NCI-H2196 (cell line): ENCODE measurements around the gene NPFF.
"Not testable (repeated sequence)": the region's sequence is repeated elsewhere in the genome, so short reads cannot be mapped to it uniquely, and the experiment has no call there.

Experiments used
- DNase-seq: peaks from one replicate; lab custom pipeline; 2025; ENCODE audit not compliant: unreplicated experiment; lab: John Stamatoyannopoulos, UW

The NPFF gene

DNA sequence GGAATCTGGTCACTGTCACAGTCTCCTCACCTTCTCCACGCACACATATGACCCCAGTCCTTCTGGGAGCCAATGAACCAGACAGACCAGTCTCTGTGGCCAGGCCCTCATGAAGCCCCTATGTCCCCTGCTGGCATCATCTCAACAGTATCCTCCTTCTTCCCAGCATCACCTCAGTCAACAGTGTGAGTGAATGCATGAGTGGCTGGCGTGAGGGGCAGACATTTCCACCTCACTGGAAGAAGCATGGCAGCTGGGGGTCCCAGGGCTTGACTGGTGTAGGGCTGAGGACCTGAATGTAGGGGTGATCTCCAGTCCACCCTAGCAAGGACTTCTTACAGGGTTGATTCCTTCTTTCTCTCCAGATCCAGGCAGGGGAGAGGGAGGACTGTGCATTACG, 9.8 kb downstream of the NPFF start:
- no peak for DNase-seq

DNA sequence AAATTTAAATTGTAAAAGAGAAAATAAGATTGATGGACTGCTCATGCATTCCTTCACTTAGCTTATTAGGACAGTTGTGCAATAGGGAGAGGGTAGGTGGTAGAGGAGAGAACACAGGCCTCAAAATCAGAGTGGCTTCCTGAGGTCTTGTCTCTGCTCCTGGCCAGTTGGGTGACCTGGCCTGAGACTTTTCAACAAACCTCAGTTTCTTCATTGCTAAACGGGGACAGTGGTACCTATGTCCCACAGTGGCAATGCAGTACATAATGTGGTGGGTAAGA, 10.6 kb downstream of the NPFF start:
- DNase-seq, result no peak

DNA sequence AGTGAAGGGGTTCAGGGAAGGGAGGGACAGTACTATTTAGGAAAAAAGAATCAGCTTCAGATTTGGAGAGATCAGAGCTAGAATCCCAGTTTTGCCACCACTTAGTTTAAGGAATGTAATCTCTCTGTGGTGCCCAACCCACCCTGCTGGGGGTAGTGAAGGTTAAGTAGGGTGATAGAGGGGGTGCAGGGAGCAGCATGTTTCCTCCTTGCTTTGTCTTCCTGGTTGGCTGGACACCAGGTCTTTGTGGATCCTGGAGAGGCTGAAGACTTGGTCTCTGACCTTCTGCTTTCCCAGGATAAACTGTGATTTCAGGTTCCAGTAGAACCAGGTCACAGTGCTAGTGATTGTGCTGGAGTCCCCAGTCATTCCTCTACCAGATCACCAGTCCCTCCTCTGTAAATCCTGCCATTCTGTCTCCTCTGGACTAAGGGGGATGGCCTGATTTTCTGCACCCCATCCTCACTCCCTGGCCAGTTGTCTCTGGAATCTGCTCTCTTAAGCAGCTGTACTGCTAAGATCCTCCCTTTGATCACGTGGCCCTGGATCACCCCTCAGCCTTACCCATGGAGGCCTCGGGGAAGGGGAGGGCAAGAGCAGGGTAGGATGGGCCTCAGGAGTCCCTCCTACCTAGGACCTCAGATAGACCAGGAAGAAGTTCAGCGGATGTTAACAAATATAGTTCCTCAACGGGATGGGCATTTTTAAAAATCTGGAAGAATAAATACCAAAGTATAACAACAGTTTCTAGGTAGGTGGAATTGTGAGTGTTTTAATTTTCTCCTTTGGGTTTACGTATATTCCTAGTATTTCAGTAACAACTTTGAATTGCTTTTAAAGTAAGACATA, 11.2 kb downstream of the NPFF start:
- peak; percentile 19 for DNase-seq

DNA sequence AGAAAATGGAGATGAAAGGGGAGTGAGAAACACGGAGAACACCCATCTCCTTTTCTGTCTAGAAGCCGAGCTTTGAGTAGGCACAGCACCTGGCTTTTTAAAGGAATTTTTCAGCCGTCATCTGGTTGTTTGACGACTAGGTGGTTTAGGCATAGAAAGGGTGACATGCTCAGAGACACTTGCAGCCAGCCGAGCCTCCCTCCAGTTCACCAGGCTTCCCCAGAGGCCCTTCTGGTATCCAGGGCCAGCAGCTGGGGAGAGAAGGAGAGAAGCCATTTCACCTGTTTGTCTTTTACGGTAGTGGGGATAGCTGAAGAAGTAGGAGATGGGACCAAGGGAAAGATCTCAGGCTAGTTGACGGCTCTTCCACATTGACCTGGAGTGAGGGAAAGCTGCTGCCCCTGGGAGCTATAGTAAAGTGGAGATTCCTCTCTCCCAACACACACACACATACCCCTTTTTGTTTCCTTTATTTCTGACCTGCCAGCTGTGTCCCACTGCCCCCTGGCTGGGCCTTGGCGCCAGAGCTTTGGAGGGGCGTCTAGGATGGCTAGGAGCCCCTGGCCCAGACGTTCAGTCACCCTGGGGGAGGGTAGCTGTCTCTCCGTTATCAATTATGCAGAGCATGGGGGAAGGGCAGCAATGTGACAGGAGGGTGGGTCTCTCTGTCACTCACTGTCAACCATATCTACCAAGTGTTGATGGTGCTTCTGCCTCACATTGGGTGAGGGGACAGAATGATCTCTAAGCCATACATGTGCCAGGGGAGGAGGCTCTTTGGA, 13.5 kb downstream of the NPFF start:
- no peak for DNase-seq

DNA sequence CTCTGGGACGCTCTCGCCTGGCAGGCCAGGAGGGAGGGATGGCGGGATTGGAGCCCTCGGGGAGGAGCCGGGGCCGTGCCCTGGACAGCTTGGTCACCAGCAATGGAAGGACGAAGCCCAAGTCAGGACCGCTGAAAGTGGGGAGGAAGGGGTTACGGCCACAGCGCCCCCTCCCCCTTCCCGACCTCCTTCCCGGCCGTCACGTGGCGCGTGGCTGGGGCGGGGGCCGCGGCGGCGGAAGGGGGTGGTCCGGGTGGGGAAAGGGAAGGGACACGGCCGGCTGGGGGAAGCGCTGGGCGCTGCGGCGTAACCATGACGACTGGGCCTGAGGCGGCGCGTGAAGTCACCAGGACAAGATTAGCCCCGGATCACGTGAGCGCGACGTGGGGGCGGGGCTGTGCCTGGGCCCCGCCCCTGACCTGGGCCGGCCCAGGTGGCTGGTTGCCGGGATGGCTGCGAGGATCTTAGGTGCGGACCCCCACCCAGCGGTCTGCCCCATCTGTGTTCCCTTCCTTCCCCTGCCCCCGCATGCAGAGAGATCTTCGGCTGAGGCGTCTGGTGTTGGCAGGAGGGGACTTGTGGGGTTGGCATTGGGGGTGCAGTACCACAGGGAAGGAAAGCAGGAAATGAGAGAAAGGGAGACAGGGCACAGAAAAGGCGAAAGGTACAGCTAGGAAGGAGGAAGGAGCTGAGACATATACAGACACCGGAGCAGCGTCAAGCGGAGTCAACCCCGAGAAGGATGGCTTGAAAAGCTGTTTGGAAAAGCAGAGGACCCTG, 14.3 kb downstream of the NPFF start:
- peak; percentile 94 for DNase-seq

DNA sequence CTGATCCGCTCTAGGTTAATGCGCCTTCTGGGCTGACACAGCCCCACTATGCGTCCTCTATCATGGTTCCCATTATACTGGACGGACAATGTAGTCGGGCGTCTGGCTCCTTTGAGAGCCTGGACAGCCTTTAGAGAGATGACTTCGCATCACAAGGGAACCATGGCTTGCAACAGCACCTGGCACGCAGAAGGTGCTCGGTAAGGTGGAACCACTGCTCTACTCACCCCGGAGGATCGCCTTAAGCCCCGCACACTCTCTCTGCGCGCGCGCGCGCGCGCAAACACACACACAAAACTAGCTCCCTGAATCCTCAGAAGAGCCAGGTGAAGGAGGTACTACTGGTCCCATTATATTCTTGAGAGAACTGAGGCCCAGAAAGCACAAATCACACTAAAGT, 15.1 kb downstream of the NPFF start:
- DNase-seq, result no peak

DNA sequence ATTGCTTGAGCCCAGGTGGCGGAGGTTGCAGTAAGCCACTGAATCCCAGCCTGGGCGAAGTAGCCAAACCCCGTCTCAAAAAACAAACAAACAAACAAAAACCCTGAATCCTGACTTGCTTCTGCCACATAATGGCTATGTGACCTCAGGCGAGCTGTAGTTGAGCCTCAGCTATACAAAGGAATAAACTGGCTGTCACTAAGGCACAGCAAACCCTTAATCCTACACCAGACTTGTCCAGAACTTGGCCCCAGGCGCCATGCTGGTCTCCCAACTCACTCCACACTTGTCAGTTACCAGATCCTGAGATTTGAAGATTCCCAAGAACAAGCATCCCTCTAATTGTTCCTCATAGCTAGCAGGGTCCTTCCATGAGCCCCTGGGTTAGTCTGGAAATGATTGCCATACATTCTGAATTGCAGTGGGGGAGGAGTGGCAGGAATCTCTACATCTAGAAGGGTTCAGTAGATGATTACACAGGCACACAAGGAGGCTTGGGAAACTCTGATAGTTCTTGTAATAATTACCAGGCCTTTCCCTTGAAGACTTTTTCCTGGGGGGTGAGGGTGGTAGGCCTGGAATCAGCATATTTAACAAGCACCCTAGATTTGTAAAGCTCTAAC, 17.9 kb downstream of the NPFF start:
- no peak for DNase-seq

DNA sequence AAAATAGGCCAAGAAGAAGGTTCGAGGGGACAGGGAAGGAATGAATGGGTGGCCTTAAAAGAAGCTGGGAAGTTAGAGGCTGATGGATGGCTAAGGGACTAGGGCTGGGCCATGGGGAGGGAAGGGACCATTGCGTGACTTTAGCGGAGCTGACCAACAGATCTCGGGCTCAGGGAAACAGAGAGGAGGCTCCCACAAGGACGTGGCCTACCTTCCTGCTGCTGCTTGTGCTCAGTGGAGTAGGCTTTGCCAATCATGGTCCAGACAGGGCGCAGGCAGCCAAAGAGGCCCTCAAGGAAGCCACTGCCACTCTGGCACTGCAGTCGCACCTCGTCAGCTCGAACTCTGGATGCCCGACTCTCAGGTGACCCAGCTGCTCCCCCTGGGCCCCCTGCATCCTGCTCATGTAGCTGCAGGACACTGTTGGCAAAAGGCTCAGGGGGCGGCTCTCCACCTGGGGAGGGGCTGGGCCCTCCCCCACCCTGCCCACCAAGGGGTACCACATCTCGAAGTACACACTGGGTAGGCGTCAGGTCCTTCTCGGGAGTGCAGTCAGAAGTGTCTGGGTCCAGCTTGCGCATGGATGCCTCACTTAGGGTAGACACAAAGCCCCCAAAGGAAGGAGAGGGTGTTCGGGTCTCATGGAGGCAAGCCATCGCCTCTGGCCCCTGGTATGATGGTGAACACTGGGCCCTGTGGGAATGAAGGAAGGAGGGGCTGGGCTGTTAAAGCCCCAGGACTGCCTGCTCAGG, 20.4 kb downstream of the NPFF start:
- no peak for DNase-seq

DNA sequence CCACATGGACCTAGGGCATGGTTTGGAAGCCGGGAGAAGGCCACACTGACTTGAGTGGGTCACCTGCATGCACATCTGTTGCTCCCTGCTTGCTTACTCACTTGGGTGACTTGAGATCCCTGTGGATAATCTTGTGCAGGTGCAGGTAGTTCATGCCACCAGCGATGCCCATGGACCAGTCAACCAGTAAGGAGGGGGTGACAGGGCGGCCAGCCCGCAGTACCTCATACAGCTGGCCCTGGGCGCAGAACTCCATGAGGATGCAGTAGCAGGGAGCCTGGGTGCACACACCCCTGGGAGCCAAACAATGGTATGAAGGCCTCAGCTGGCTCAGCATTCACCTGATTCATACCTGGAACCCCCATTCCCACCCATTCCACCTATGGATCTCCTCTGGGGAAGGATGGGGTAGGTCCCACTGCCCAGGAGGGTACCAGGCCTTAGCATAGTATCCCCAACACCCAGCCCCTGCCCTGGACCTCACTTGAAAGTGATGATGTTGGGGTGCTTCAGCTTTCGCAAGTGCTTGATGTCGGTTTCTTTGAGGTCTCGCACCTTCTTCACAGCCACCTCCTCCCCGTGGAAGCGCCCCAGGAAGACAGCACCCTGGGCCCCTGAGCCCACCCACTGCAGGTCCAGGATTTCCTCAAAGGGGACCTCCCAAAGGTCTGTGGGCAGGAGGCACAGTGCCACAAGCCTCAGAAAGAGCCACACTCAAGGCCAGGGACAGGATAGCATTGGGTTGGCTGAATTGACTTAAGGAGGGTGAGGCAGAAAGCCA, 21.1 kb downstream of the NPFF start:
- DNase-seq, result no peak

DNA sequence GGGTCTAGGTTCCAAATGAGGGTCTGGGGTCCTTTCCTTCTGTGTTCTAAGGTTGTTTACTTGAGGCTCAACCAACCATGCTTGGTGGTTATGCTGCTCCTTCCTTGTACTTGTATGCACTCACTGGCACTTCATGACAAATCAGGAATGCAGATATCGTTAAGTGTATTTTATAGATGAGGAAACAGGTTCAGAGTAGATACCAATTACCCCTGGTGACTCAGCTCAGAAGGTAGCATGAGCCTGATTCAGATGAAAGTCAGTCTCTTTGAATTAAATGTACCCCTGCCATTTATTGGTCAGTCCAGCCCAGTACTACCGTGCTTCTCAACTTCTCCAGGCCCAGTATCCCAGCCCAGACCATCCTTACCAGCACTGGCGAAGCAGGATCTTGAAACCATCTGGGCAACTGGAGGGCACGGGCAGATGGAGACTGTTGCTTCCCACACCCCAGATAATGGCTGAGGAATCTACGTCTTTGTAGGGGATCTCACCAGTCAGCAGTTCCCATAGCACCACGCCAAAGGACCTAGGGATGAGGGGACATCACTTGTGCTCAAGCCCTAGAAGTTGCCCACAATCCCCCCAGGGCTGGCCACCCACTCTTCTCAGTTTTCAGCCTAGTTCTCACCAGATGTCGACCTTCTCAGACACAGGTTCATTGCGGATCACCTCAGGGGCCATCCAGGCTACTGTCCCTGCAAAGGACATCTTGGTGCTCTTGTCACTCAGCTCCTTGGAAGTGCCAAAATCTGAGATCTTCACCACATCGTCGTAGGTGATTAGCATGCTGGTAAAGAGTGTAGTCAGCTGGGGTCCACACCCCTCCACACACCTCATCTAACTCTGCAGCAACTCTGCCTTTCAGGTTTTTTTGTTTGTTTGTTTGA, 22.4 kb downstream of the NPFF start:
- DNase-seq, result no peak

DNA sequence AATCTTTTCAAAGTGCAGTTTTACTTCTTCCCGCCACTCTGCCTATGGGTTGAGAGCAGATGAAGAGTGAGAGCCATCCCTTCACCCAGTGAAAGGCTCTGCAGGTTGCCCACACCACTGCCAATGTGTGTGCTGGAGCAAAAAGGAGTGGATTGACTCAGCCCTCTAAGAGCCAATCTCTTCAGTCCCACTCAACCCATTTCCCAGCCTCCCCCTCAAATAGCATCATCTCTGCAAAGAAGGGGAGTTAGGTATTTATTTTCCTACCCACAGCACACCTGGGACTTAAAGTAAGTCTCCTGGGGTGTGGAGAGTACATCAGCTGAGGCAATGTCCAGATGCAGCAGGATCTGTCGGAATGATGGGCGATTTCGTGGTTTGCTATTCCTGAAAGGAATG, 23.3 kb downstream of the NPFF start:
- no peak for DNase-seq

DNA sequence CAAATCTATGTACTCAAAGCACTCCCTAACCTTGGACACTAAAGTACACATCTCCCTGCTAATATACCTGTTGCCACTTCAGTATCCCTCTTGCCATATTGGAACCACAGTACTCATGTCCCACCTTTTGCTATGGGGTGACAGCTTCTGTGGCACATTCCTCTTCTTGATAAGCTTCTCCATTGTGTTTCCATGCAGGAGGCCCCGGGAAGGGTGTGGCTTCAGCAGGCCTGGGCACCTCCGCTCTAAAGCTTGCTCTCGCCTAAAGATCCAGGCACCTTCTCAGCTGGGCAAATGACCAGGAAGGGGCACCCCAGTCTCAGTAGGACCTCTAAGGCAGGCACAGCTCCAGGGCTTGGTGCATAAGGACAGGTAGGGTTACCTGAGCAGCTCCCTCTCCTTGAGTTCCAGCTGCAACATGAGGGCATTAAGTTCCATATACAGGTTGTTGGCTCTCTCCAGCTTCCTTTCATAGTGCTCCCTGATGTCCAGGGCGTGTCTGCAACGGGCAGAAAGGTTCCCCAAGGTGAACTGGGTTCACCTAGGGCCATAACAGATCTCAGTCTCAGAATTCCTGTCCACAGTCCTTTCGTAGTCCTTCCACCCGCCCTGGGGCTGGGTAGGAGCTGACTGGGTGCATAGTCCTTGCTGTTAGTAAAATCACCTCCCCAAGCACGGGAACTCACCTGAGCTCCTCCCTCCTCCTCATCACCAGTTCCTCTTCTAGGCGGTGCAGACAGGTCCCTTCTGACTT, 23.9 kb downstream of the NPFF start:
- DNase-seq, result no peak

DNA sequence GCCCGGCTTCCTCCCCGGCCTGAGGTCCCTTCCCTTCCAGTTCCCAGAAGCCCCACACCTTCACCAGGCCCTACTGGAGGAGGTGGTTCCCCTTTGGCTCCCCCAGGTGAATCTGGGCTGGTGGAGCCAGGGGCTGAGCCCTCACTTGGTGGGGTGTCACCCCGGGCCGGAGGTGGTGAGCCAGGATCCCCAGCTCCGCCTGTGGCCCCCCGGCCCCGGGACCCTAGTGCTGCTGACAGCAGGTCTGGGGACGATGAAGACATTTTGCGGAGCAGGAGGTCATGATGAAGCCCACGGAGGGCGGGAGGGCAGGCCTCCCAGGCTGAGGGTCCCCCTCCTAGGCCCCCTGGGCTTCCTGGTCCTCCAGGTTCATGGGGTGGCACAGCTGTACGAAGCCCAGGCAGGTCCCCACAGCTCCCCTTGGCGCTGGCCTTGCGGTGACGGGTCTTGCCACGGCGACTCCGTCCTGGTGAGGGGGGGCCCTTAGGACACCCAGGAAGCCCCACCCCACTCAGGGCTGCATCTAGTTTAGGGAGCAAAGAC, 24.6 kb downstream of the NPFF start:
- no peak for DNase-seq

DNA sequence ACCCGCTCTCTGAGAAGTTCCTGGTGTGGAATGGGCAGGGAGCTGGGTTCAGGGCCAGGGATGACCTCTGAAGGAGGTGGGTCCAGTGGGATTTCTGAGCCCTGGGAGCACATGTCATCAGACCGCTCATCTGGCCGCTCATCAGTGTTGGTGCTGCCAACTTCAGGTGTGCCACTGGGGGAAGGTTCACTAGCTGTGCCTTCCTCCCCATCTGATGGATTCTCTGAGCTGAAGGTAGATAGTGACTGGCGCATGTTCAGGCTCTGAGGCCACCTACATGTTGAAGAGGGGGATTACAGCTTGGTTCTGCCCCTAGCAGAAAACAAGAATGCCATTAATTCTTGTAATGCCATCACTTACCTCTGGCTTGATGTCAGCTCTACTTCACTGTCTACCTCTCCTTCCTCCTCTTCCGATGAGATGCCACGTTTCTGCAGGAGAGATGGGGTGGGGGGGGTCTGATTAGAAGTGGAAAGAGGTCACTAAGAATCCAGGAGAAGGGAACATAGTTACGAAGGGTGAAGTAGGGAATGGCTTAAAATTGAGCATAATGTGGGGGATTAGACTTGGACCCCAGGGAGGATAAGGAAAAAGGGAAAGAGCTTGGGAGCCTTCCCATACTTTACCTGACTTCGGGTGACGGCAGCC, 25.2 kb downstream of the NPFF start:
- DNase-seq, result no peak

DNA sequence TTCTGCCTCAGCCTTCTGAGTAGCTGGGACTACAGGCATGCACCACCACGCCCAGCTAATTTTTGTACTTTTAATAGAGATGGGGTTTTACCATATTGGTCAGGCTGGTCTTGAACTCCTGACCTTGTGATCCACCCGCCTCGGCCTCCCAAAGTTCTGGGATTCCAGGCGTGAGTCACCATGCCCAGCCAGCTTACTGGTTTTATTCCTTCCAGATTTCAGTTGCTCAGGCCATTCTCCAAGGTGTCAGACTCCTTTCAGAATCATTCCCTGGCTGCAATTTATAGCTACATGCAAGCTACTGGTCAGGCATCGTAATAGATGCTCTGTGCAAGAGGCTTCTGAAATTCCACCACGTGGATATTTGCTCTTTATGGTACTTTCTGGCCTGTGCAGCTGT, 25.8 kb downstream of the NPFF start:
- DNase-seq, result not testable (repeated sequence)

DNA sequence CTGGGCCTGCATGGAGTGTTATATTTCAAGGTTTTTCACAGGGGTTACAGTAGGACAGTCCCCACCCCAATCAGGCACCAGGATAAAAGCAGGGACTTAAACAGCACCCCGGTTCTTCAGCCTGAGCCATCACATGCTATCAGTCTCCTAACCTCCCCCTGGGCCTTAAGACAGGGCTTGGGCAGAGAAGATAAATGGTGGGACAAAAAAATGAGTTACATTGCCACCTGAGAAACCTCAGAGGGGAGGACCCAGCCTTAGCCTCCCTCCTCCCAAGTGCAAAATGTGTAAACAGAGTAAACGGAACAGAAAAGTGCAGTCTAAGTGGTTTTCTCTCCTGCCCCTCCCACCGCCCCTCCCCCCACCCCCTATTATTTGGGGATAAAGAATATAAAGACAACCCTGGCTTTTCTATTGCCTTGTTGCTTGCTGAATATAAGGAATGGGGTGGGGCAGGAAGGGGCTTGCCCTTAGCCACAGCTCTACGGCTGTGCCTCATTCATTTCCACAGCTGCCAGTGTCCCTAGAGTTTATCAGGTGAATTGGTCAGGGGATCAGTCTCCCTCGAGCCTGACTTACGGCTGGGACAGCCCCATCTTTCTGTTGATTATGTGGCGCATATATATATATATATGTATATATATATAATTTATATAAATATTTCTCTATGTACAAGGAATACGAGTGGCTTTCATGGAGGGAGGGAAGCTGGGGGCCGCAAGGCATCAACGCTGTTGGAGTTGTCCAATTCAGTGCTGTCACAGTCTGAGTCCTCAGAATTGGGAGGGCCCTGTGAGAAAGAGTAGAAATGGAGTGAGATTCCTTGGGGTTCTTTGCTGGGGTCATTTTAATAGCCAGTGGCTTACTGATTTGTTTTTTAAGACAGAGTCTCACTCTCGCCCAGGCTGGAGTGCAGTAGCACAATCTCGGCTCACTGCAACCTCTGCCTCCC, 26.5 kb downstream of the NPFF start:
- DNase-seq, result no peak
